CD4-positive, CD25-positive, alpha-beta regulatory T cell (primary cell): ENCODE measurements around the gene IFI27L2. TPM values are rescaled to one million over a fixed set of nuclear protein-coding genes. Genes with fewer than 3 reads are reported as not detected.

ENCODE experiments used
- ATAC-seq, 2 donors: fragments of 150-1000 bp; cut with Tn5 transposase; one replicate each; pipeline ENCODE4 v1.10.0; 2021; ENCODE audit warnings: low read depth in 2 of 2, moderate number of reproducible peaks in 2 of 2, moderate library complexity in 1 of 2
- DNase-seq, 3 donors: peaks; one replicate each; pipeline versions ENCODE4 v3.0.0 to v3.0.0-alpha.2; 2012 to 2022; ENCODE audit warnings: mixed read lengths in 1 of 3
- H3K27ac ChIP-seq: one replicate; pipeline ENCODE4 v1.7.0; 2013; ENCODE audit warnings: mild to moderate bottlenecking, low read length; ENCODE audit not compliant: insufficient read depth, poor library complexity, severe bottlenecking
- H3K27me3 ChIP-seq: one replicate; pipeline ENCODE4 v1.7.0; 2013; ENCODE audit warnings: low read length; ENCODE audit not compliant: control insufficient read depth, insufficient read depth
- H3K36me3 ChIP-seq: one replicate; pipeline ENCODE4 v1.7.0; 2013; ENCODE audit warnings: mild to moderate bottlenecking, low read length, moderate library complexity; ENCODE audit not compliant: control insufficient read depth, insufficient read depth
- H3K4me1 ChIP-seq: 2 replicates; pipeline ENCODE4 v1.7.0; 2013; ENCODE audit warnings: mild to moderate bottlenecking, low read length; ENCODE audit not compliant: insufficient read depth, control insufficient read depth, poor library complexity, severe bottlenecking
- H3K4me3 ChIP-seq: one replicate; pipeline ENCODE4 v1.7.0; 2013; ENCODE audit warnings: low read depth, mild to moderate bottlenecking, low read length, moderate library complexity
- H3K9me3 ChIP-seq, 2 experiments: 1 replicate in 1 of 2; 2 replicates in 1 of 2; pipeline ENCODE4 v1.7.0; 2013; ENCODE audit warnings: low read length in 2 of 2, mild to moderate bottlenecking in 1 of 2, moderate library complexity in 1 of 2; ENCODE audit not compliant: control insufficient read depth in 2 of 2
- H3K27ac Mint-ChIP-seq, 3 donors: one replicate each; pipeline ENCODE4 v1.8.0; 2020 to 2022; ENCODE audit warnings: mild to moderate bottlenecking in 3 of 3, mixed read lengths in 3 of 3, moderate library complexity in 2 of 3
- H3K27me3 Mint-ChIP-seq: one replicate; pipeline ENCODE4 v1.8.0; 2022; ENCODE audit warnings: mild to moderate bottlenecking, mixed read lengths
- H3K36me3 Mint-ChIP-seq: one replicate; pipeline ENCODE4 v1.8.0; 2020; ENCODE audit warnings: mixed read lengths
- H3K4me1 Mint-ChIP-seq, 4 donors: one replicate each; pipeline ENCODE4 v1.8.0; 2020 to 2022; ENCODE audit warnings: mixed read lengths in 4 of 4, mild to moderate bottlenecking in 1 of 4
- H3K4me3 Mint-ChIP-seq, 4 donors: one replicate each; pipeline ENCODE4 v1.8.0; 2020 to 2022; ENCODE audit warnings: mild to moderate bottlenecking in 4 of 4, mixed read lengths in 4 of 4, moderate library complexity in 3 of 4
- H3K9me3 Mint-ChIP-seq, 7 donors: one replicate each; pipeline ENCODE4 v1.8.0; 2020 to 2022; ENCODE audit warnings: mixed read lengths in 7 of 7, mild to moderate bottlenecking in 3 of 7, moderate library complexity in 2 of 7
- polyA plus RNA-seq, 4 donors: library from polyadenylated mRNA; unstranded; fragments of 300-500 nt; fragmentation: Illumina TruSeq; gene quantifications; one replicate each; pipeline ENCODE4 v1.2.3, GENCODE V29; 2021
- total RNA-seq: library from RNA; stranded (reverse); gene quantifications from one replicate; pipeline ENCODE4 v1.2.3, GENCODE V29; 2022

Gene IFI27L2
- total RNA-seq (27.5 TPM), polyA plus RNA-seq (10 to 100 TPM; 59.1 to 90.9 (median 75.9) TPM)

GRCh38 chr14:94129111-94129757 lies at the start of gene IFI27L2:
Gene IFI27L2 (minus strand): TSS chr14:94129604. CDS start chr14:94129564, 40 bp downstream.
- Mint-ChIP-seq H3K4me3 (peak within 1 kb of the TSS; percentile 79 to 96 (median 90)), H3K4me1 (peaks cover 10 to 25% (median 19%) of the 10 kb centered on the region in 4 donors), H3K9me3 (no peaks in the 10 kb centered on the region), H3K36me3 (peaks cover 4% of the 10 kb centered on the region), H3K27ac (peak within 1 kb of the TSS; percentile 75 to 89 (median 78)), H3K27me3 (peaks cover 17% of the 10 kb centered on the region)
- peak; percentile 85 to 92 for ATAC-seq
- DNase-seq = peak; percentile 54 to 82 (median 59)
- Histone ChIP-seq H3K27ac (peak within 1 kb of the TSS; percentile 69), H3K9me3 (no peaks in the 10 kb centered on the region), H3K4me3 (peak within 1 kb of the TSS; percentile 92), H3K4me1 (peaks cover 22% of the 10 kb centered on the region), H3K27me3 (peaks cover 11% of the 10 kb centered on the region), H3K36me3 (no peaks in the 10 kb centered on the region)

GRCh38 chr14:94177806-94178205 lies 48.4 kb upstream of the IFI27L2 start:
- no peaks in the 10 kb centered on the region for H3K9me3 Mint-ChIP-seq
- H3K36me3 Mint-ChIP-seq = no peaks in the 10 kb centered on the region
- no peak overlapping the region for H3K4me3 Mint-ChIP-seq
- H3K4me1 Mint-ChIP-seq = peaks cover 12 to 28% (median 20%) of the 10 kb centered on the region in 4 donors
- H3K4me3 ChIP-seq = no peak overlapping the region
- no peak overlapping the region for H3K27ac Mint-ChIP-seq
- H3K9me3 ChIP-seq = no peaks in the 10 kb centered on the region
- H3K27me3 ChIP-seq = peaks cover 34% of the 10 kb centered on the region
- no peak for DNase-seq
- peaks cover 20% of the 10 kb centered on the region for H3K4me1 ChIP-seq
- H3K36me3 ChIP-seq = no peaks in the 10 kb centered on the region
- H3K27ac ChIP-seq = no peak overlapping the region
- no peak for ATAC-seq
- peaks cover 60% of the 10 kb centered on the region for H3K27me3 Mint-ChIP-seq

- H3K4me3 ChIP-seq = no peak overlapping the region
- H3K4me1 ChIP-seq = peaks cover 20% of the 10 kb centered on the region
- H3K36me3 ChIP-seq = no peaks in the 10 kb centered on the region
- no peak for DNase-seq
- no peak for ATAC-seq
- Mint-ChIP-seq H3K27me3 (peaks cover 67% of the 10 kb centered on the region), H3K4me1 (peaks cover 12 to 28% (median 20%) of the 10 kb centered on the region in 4 donors), H3K9me3 (no peaks in the 10 kb centered on the region), H3K36me3 (no peaks in the 10 kb centered on the region), H3K27ac (no peak overlapping the region), H3K4me3 (peak overlapping the region in 1 of 4 donors; percentile 80)
- no peaks in the 10 kb centered on the region for H3K9me3 ChIP-seq
- H3K27ac ChIP-seq = no peak overlapping the region
- peaks cover 33% of the 10 kb centered on the region for H3K27me3 ChIP-seq
Observed at GRCh38 chr14:94176808-94177207, 47.4 kb upstream of the IFI27L2 start.

- Histone ChIP-seq H3K27ac (no peak overlapping the region), H3K9me3 (no peaks in the 10 kb centered on the region), H3K4me1 (peaks cover 20% of the 10 kb centered on the region), H3K4me3 (no peak overlapping the region), H3K36me3 (no peaks in the 10 kb centered on the region), H3K27me3 (peaks cover 36% of the 10 kb centered on the region)
- ATAC-seq = no peak
- H3K9me3 Mint-ChIP-seq = no peaks in the 10 kb centered on the region
- DNase-seq = no peak
- H3K27ac Mint-ChIP-seq = peak overlapping the region in 2 of 3 donors; percentile 1 to 15
- peaks cover 73% of the 10 kb centered on the region for H3K27me3 Mint-ChIP-seq
- H3K36me3 Mint-ChIP-seq = no peaks in the 10 kb centered on the region
- peaks cover 9 to 24% (median 17%) of the 10 kb centered on the region in 4 donors for H3K4me1 Mint-ChIP-seq
- peak overlapping the region; percentile 70 to 85 (median 78) for H3K4me3 Mint-ChIP-seq
Observed at GRCh38 chr14:94175747-94176146, 46.3 kb upstream of the IFI27L2 start.

- Mint-ChIP-seq H3K36me3 (no peaks in the 10 kb centered on the region), H3K4me1 (peaks cover 8 to 20% (median 13%) of the 10 kb centered on the region in 4 donors), H3K9me3 (no peaks in the 10 kb centered on the region), H3K27me3 (peaks cover 71% of the 10 kb centered on the region), H3K4me3 (peak overlapping the region; percentile 75 to 92 (median 82)), H3K27ac (peak overlapping the region in 2 of 3 donors; percentile 1 to 60)
- Histone ChIP-seq H3K27me3 (peaks cover 38% of the 10 kb centered on the region), H3K36me3 (no peaks in the 10 kb centered on the region), H3K4me3 (no peak overlapping the region), H3K9me3 (no peaks in the 10 kb centered on the region), H3K27ac (no peak overlapping the region), H3K4me1 (peaks cover 20% of the 10 kb centered on the region)
- no peak for DNase-seq
- no peak for ATAC-seq
Observed at GRCh38 chr14:94175011-94175745, 45.8 kb upstream of the IFI27L2 start.

- ATAC-seq = no peak
- Mint-ChIP-seq H3K27ac (no peak overlapping the region), H3K27me3 (peaks cover 69% of the 10 kb centered on the region), H3K9me3 (no peaks in the 10 kb centered on the region), H3K4me3 (peak overlapping the region in 3 of 4 donors; percentile 57 to 92 (median 75)), H3K36me3 (no peaks in the 10 kb centered on the region), H3K4me1 (peaks cover 8 to 20% (median 13%) of the 10 kb centered on the region in 4 donors)
- Histone ChIP-seq H3K36me3 (no peaks in the 10 kb centered on the region), H3K4me3 (no peak overlapping the region), H3K27me3 (peaks cover 39% of the 10 kb centered on the region), H3K4me1 (peaks cover 20% of the 10 kb centered on the region), H3K9me3 (no peaks in the 10 kb centered on the region), H3K27ac (no peak overlapping the region)
- DNase-seq = no peak
Observed at GRCh38 chr14:94174604-94175010, 45.2 kb upstream of the IFI27L2 start.

- Mint-ChIP-seq H3K36me3 (no peaks in the 10 kb centered on the region), H3K9me3 (no peaks in the 10 kb centered on the region), H3K27me3 (peaks cover 69% of the 10 kb centered on the region), H3K27ac (peak within 1 kb of the TSS; percentile 60 to 74 (median 67)), H3K4me1 (peaks cover 8 to 20% (median 13%) of the 10 kb centered on the region in 4 donors), H3K4me3 (peak within 1 kb of the TSS; percentile 82 to 92 (median 86))
- Histone ChIP-seq H3K27me3 (peaks cover 35% of the 10 kb centered on the region), H3K4me1 (peaks cover 20% of the 10 kb centered on the region), H3K4me3 (peak within 1 kb of the TSS; percentile 3), H3K27ac (no peak within 1 kb of the TSS), H3K9me3 (no peaks in the 10 kb centered on the region), H3K36me3 (no peaks in the 10 kb centered on the region)
- DNase-seq (peak; percentile 79 to 87 (median 82)), ATAC-seq (peak; percentile 86 to 90)
Observed at GRCh38 chr14:94173885-94174603, 44.6 kb upstream of the IFI27L2 start, which contains the start of gene PPP4R4. Gene PPP4R4 (plus strand): TSS chr14:94174322. CDS start chr14:94174466, 144 bp downstream.
